Osteoblast (primary cell): ENCODE data around the gene EVI5L. TPM values are rescaled to one million over a fixed set of nuclear protein-coding genes. Genes with fewer than 3 reads are reported as not detected.

Experiments
- DNase-seq: peaks from one replicate; pipeline ENCODE4 v3.0.0; 2011; ENCODE audit warnings: low spot score, mixed read lengths; ENCODE audit not compliant: insufficient read length; ENCODE audit errors: missing footprints
- H2AFZ ChIP-seq: 2 replicates; pipeline ENCODE4 v1.6.0; 2011; ENCODE audit warnings: mild to moderate bottlenecking, low read length
- H3K27ac ChIP-seq: 2 replicates; pipeline ENCODE4 v1.5.1; 2011; ENCODE audit warnings: mild to moderate bottlenecking, low read depth, low read length, moderate library complexity
- H3K27me3 ChIP-seq: 2 replicates; pipeline ENCODE4 v1.6.0; 2012; ENCODE audit warnings: mild to moderate bottlenecking, control low read depth, inconsistent platforms, low read length, moderate library complexity; ENCODE audit not compliant: insufficient read depth
- H3K36me3 ChIP-seq: 2 replicates; pipeline ENCODE4 v1.5.1; 2011; ENCODE audit warnings: mild to moderate bottlenecking, low read length, control low read depth, moderate library complexity; ENCODE audit not compliant: insufficient read depth
- H3K4me1 ChIP-seq: 2 replicates; pipeline ENCODE4 v1.5.1; 2011; ENCODE audit warnings: mild to moderate bottlenecking, low read length, control low read depth, moderate library complexity; ENCODE audit not compliant: insufficient read depth
- H3K4me2 ChIP-seq: 2 replicates; pipeline ENCODE4 v1.6.0; 2011; ENCODE audit warnings: mild to moderate bottlenecking, low read length; ENCODE audit not compliant: insufficient read depth
- H3K4me3 ChIP-seq: fragments of 200-600 bp; sonication (generic); 3 replicates; pipeline ENCODE4 v1.5.1; 2012; ENCODE audit warnings: mild to moderate bottlenecking, low read length, inconsistent platforms; ENCODE audit not compliant: insufficient read depth
- H3K79me2 ChIP-seq: 2 replicates; pipeline ENCODE4 v1.6.0; 2012; ENCODE audit warnings: mild to moderate bottlenecking, low read length, control low read depth, inconsistent platforms; ENCODE audit not compliant: insufficient read depth
- H3K9me3 ChIP-seq: 2 replicates; pipeline ENCODE4 v1.5.1; 2011; ENCODE audit warnings: low read depth, low read length, control low read depth
- H4K20me1 ChIP-seq: 2 replicates; pipeline ENCODE4 v1.6.0; 2012; ENCODE audit warnings: mild to moderate bottlenecking, low read length, control low read depth; ENCODE audit not compliant: insufficient read depth
- CTCF ChIP-seq: IDR thresholded peaks from 2 replicates; pipeline ENCODE4 v1.5.1; 2011; ENCODE audit warnings: mild to moderate bottlenecking, low read depth, low read length, moderate library complexity; ENCODE audit errors: extremely low read depth
- total RNA-seq: library from RNA; depleted of rRNA; stranded (reverse); fragments of >200 nt; gene quantifications from 2 replicates; pipeline ENCODE4 v1.2.3, GENCODE V29; 2012

EVI5L gene
- total RNA-seq, 1 donor, result 26.1 TPM

- no peak overlapping the region for H3K4me3 ChIP-seq
- no peaks in the 10 kb centered on the region for H3K79me2 ChIP-seq
- H3K36me3 ChIP-seq, result no peaks in the 10 kb centered on the region
- peaks cover 3% of the 10 kb centered on the region for H3K27me3 ChIP-seq
- no peaks in the 10 kb centered on the region for H3K9me3 ChIP-seq
- no peak overlapping the region for H2AFZ ChIP-seq
- no peaks in the 10 kb centered on the region for H3K4me1 ChIP-seq
- no peak for TF ChIP-seq CTCF
- no peaks in the 10 kb centered on the region for H4K20me1 ChIP-seq
- no peak for DNase-seq
- H3K4me2 ChIP-seq, result no peak overlapping the region
- H3K27ac ChIP-seq, result no peak overlapping the region
These were observed 23.8 kb upstream of the EVI5L start for GRCh38 chr19:7806234-7806633.

GRCh38 chr19:7806876-7807275 lies 23.1 kb upstream of the EVI5L start:
- H3K4me2 ChIP-seq, result no peak overlapping the region
- no peaks in the 10 kb centered on the region for H3K9me3 ChIP-seq
- H3K27ac ChIP-seq, result no peak overlapping the region
- H3K4me3 ChIP-seq, result no peak overlapping the region
- no peaks in the 10 kb centered on the region for H4K20me1 ChIP-seq
- no peak overlapping the region for H2AFZ ChIP-seq
- no peaks in the 10 kb centered on the region for H3K36me3 ChIP-seq
- H3K4me1 ChIP-seq, result no peaks in the 10 kb centered on the region
- H3K79me2 ChIP-seq, result no peaks in the 10 kb centered on the region
- H3K27me3 ChIP-seq, result peaks cover 3% of the 10 kb centered on the region
- no peak for TF ChIP-seq CTCF
- no peak for DNase-seq

- Histone ChIP-seq H3K4me3 (no peak overlapping the region), H3K27me3 (peaks cover 3% of the 10 kb centered on the region), H3K27ac (no peak overlapping the region), H2AFZ (no peak overlapping the region), H4K20me1 (no peaks in the 10 kb centered on the region), H3K79me2 (no peaks in the 10 kb centered on the region), H3K4me1 (no peaks in the 10 kb centered on the region), H3K36me3 (no peaks in the 10 kb centered on the region), H3K4me2 (no peak overlapping the region), H3K9me3 (no peaks in the 10 kb centered on the region)
- no peak for TF ChIP-seq CTCF
- DNase-seq, result no peak
These were observed 21.9 kb upstream of the EVI5L start for GRCh38 chr19:7808108-7808507.

- Histone ChIP-seq H3K4me3 (no peak overlapping the region), H2AFZ (no peak overlapping the region)
- DNase-seq, result no peak
These were observed 18.0 kb upstream of the EVI5L start for GRCh38 chr19:7811989-7812388.

More at GRCh38 chr19:7811989-7812388, 18.0 kb upstream of the EVI5L start:
- Histone ChIP-seq H4K20me1 (no peaks in the 10 kb centered on the region), H3K4me2 (no peak overlapping the region), H3K36me3 (no peaks in the 10 kb centered on the region), H3K27ac (no peak overlapping the region), H3K79me2 (no peaks in the 10 kb centered on the region), H3K27me3 (no peaks in the 10 kb centered on the region), H3K9me3 (no peaks in the 10 kb centered on the region), H3K4me1 (no peaks in the 10 kb centered on the region)
- TF ChIP-seq CTCF, result no peak
